Ecto neural progenitor cell (in vitro differentiated cells): ENCODE data around the gene NINJ1.
A peak's percentile ranks its signal among the peaks of the same experiment; 100 is the strongest.

Experiments used
- DNase-seq: peaks from one replicate; pipeline ENCODE4 v3.0.0-alpha.2; 2018; ENCODE audit warnings: low spot score

NINJ1 gene

DNA sequence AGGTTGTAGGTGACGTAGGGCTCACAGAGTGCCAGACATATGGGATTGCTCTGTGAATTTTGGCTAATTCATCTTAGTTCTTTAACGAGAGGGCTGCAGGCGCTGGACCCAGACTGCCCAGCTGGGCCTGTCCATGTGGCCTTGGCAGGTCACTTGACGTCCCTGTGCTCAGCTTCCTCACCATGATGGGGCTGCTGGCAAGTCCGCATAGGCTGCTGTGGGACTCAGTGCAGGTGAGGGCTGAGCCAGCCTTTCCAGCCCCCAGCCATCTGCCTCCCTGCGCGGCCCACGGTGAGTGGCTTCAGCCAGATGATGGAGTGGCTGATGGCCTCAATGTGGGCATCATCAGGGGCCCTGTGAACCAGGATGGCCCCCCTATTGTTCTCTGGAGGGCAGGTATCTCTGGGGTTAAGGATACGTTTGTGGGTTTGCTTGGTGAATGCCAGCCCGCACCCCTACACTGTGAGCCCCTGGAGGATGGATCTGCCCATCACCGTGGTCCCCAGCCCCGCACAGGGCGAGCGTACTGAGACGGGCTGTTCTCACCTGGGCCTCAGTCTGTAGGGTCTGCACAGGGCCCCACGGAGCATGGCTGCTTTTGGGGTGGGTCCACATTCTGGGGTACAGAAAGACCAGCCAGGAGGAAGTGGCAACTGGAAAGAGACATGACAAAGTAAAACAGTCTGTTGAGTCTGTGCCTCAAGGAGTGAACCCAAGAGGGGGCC lies 34.3 kb downstream of the NINJ1 start:
- DNase-seq: no peak

DNA sequence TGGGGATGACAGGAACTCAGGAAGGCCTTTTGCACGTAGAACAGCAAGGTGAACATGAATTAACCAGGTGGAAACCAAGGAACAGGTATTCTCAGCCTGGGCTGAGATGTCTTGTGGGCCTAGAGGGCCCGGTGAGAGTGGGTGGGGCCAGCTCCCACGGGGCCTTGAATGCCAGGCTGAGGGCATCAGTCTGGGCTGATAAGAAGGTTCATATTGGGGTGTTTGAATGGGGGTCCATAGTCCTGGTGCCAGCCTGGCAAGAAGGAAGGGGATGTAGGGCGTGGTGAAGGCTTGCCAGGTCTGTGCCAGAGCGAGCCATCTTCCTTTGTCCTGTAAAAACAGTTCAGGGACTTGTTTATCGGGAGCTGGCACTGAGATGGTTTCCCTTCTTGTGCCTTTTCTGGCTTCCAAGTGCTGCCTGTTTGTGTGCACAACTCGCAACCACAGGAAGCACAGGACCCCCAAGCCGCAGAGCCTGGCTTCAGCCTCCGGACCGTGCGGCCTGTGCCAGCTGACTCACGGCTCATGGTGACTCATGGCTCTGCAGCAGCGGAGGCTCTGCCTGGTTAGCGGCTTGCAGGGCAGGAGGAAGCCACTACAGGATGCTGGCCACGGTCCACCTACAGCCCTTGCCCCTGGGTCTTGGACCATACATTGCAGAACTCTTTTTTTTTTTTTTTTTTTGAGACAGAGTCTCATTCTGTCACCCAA lies 35.7 kb downstream of the NINJ1 start:
- no peak for DNase-seq

DNA sequence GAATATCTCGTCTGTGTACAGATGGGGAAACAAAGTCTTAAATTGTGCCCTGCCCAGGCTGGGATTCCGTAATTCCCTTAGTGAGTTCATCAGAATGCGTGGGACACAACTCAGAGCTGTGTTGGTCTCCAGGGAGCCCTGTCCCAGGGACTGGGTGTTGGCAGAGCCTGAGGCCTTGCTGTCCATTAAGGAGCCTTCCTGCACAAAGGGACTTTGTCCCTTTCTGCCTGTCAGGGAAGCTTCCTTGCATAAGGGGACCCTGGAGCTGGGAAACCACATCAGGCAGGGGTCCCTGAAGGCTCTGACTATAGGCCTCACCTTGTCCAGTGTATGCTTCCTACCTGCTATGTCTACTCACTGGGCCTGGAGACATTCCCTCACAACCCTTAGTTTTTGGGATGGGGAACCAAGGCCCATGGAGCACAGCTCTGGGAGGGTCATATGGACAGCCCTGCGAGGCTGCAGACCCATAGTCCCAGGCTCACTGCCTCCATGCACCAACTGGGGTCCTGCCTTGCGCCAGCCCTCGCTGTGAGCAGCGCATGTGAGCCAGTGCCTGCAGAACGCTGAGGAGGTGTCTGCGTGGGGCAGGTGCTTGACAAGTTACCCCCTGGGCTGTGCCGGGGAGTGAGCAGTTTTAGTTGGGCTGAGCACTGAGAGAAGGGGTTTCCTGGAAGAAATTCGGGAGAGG lies 36.4 kb downstream of the NINJ1 start:
- no peak for DNase-seq

DNA sequence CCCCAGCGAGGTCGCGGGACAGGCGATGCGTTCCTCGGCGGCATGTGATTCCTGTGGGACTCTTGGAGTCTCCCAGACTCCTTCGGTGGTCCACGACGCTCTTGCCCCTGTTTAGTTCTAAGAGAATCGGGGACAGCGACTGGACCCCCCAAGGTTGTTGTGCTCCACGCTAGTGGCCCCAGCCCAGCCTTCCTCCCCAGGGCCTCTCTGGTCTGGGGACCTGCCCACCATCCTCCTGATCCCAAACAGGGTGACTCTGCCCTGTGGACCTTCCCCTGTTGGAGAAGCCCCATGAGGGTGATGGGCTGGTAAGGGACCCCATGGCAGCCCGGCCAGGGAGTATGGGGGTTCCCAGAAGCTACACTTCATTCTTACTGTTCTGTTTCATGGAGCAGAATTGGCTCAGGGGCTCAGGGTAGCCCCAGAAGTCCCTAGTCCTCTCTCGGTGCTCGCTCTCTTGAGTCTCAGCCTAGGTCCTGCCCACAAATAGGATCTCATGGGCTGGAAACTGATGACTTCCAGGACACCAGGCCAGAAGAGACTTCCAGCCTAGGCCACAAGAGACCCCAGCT lies 37.2 kb downstream of the NINJ1 start:
- DNase-seq: no peak

DNA sequence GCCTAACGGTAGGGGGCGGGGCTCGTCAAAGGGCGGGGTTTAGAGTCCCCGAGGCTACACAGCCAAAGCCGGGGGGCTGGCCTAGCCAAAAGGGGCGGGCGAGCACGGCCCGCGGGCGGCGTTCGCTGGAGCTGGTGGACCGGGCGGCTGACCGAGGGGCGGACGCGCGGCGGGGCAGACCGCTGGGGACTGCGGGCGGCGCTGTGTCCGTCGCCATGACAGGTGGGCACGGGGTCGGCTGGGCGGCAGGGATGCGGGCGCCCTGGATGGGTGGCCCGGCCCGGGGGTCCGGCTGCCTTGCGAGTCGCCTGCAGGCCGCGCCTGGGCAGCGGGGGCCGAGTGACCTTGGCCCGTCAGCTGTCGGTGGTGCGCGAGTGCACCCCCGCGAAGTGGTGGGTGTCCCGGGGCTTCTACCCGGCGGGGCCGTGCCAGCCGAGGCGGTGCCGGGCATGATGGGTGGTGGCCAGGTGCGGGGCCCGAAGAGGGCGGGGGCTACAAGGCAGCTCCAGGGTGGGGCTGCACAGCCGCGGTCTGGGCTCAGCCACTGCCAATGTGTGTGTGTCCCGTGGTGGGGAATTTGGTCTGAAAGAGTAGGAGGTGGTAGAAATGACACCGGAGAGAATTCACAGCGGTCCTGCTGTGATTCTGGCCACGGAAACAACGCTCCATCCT lies 37.8 kb downstream of the NINJ1 start, which contains the start of gene CARD19:
CARD19 (plus strand) TSS at position 87 of the 672 bp plus-strand sequence; CDS start at position 216, 129 bp downstream.
- no peak for DNase-seq

DNA sequence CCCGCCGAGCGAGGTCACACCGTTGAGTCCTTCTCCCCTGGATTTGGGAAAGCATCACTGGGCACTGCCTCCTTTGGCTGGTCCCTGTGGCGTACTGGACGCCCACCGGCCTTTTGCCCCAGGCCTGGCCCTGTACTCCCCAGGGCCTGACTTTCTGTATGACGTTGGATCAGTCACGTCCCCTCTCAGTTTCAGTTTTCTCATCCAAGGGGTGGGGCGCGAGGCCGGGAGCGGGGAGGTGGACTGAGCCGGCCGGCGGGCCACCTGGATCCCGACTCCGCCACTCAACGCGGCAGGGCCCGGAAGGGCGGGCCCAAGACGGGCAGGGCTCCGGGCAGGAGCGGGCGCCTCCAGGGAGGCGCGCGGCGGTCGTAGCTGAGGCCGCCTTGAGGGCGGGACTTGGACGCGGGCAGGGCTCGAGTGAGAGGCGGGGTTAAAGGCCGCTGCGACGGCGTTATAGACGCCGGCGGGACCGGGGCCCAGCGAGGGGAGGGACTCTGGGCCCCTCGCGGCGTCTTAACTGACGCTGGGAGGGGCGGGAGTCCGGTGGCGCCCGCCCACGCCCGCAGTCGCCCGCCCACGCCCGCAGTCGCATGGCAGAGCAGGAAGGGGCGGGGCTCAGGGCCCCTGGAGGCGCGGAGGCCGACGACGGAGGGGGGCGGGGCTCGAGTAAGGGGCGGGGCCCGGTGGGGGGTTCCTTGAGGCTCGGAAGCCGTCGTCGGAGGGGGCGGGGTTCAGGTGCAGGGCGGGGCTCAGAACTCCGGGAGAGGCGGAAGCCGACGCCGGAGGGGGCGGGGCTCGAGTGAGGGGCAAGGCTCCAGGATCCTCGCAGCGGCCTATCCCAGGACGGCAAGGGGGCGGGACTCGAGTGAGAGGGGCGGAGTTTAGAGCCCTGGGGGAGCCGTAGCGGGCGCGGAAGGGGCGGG lies 38.6 kb downstream of the NINJ1 start:
- DNase-seq: peak; percentile 100

DNA sequence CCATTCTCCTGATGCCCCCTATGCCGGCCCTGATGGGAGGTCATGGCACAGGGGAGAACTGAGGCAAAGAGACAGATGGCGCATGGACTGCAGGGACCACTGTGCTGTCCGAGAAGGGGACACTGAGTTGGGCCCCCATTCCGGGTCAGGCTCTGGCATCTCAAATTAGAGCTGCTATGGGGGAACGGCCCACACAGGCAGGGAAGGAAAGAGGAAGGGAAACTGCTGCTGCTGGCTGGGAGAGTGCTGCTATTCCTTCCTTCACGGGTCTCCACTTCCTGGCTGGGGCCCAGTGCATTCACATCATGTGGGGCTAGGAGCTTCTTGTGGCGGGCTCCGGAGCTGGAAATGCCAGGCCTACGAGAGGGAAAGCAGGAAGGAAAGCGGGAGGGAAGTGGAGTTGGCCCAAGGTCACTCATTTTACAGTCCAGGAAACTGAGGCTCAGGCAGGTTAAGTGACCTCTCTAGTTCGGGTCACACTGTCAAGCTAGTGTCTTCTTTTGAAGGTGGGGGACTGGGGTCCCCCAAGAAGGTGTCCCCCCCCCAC lies 39.3 kb downstream of the NINJ1 start:
- DNase-seq: no peak

DNA sequence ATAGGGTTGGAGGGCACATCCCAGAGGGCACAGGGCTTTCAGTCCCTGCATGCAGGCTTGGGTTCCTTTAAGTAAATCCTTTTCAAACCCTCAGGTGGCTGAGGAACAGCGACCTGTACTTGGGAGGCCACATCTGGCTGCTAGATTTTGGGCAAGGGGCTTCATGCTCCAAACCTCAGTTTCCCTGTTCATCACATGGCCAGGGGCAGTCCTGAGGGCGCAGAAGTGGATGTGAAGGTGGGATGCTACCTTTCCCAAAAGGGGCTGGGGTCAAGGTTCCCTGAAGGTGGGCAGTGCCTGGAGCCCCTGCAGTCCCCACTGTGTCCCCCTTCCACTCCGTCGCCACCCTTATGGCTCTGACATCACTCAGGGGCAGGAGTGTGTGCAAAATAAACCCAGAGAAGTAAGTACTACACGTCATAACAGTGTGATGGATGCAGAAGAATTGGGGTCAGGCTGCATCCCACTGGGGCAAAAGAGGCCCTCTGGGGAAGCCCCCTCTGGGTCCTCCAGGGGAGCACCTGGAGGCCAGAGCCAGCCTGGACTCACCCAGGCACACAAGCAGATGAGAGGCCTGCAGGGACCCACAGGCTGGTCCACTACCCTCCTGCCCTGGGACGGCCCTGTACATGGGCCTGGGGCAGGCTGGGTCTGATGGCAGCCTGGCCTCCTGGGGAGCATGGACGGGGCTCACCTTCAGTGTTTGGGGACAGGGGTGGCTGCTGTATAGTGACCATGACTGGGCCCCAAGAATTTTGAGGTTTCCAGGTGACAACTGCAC lies 40.0 kb downstream of the NINJ1 start:
- DNase-seq: no peak

DNA sequence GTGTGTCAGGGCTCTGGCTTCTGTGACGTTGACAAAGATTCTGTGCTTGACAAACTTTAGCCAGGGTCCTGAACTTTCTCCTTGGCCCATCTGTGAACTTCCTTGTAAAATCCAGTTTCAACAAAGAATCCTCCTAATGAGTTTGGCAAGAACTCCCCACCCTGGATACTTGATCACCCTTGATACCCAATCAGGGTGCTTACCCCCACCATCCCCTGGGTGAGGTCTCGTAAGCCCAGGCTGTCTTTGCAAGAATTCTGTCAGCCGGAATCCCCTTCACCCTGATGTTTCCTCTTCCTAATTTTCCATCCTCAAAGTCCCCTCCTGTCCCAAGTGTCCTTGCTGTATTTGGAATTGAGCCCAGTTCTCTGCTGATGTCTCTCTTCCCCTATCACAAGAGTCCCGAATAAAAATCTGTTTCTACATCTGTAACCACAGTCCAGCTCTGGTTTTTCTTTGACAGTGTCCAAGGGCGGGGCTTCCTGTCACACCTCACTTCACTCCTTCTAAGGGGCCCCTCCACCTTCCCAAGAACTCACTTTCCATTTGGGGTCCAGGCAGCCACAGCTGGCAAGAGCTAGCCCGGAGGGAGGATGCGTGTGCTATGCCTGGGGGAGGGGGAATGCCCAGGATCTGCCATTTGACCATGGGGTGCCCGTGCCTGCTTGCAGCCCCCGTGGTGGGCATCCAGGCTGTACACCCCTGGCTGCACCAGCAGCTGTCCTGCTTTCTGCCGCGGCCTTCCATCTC lies 40.7 kb downstream of the NINJ1 start:
- no peak for DNase-seq

DNA sequence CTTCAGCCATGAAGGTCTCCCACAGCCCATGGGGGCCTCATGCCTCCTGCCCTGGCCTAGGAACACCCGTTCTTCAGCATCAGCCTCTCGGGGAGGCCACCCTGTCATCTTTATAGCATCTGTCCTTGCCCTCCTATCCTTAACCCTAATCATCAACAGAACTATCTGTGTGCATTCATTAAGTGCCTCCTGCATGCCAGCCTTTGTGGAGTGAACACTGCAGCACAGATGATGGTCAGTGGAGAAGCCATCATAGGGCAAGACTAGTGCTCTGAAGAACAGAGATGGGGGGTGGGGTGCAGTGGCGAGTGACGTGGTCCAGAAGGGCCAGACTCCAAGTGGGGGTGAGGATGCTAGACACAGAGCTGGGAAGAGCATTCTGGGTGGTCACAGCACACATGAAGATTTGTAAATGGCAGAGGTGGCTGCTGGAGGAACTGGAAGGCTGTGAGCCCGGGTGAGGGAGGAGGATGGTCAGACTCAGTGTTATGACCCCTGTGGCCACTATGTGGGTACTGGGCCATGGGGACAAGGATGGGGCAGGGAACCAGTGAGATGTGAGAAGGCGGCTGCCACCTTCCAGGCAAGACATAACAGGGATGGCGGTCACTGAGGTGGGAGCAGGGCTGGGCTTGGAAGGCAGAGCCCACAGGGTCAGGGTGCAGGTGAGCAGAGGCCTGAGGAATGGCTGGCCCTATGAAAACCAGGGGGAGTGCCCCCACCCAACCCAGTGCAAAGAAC lies 41.6 kb downstream of the NINJ1 start:
- DNase-seq: peak; percentile 37

DNA sequence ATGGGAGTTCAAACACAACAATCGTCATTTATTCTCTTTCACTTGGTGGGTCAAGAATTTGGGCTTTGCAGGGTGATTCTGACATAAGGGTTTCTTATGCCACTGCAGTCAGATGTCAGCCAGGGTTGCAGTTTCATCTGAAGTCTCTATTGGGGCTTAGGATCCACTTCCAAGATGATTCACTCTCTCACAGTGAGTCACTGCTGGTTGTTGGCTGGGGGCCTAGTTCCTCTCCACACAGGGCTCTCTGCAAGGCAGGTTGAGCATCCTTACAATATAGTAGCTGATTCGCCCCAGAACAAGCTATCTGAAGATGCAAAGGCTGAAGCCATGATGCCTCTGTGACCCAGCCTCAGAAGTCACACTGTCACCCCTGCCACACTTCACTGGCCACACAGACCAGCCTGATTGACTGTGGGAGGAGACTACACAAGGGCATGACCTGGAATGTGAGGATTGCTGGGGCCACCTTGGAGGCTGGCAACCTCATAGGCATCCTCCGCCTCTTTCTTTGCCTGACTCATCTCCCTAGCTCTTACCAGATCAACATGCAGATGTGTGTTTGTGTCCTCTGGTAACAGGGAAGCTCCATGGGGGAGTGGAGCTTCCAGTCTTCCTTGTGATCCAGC lies 42.5 kb downstream of the NINJ1 start:
- DNase-seq: peak; percentile 36

DNA sequence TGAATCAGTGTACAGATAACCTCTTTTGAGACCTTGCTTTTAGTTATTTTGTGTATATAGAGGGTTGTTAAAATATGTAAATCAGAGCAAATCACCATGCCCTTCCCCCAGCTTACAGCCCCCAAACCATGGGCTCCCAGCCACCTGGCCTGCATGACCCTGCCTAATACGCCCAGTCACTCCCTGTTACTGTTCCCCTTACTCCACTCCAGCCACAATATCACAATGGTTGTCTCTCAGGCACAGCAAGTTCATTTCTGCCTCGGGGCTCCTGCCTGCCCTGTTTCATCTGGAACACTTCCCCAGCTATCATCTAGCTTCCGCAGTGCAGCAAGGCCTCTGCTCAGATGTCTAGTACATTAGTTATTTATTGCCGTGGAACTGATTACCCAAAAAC lies 43.0 kb downstream of the NINJ1 start:
- peak; percentile 32 for DNase-seq

DNA sequence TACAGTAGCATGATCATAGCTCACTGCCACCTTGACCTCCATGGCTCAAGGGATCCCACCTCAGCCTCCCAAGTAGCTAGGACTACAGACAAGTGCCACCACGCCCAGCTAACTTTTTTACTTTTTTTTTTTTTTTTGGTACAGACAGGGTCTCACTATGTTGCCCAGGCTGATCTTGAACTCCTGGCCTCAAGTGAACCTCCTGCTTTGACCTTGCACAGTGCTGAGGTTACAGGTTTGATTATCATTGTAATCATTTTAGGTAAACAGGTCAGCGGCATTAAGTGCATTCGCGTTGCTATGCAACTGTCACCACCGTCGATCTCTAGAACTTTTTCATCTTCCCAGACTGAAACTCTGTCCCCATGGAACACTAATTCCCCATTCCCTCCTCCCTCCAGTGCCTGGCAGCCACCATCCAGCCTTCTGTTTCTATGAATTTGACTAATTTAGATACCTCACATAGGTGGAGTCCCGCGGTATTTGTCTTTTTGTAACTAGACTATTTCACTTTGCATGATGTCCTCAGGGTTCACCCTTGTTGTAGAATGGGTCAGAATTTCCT lies 43.9 kb downstream of the NINJ1 start:
- no peak for DNase-seq

DNA sequence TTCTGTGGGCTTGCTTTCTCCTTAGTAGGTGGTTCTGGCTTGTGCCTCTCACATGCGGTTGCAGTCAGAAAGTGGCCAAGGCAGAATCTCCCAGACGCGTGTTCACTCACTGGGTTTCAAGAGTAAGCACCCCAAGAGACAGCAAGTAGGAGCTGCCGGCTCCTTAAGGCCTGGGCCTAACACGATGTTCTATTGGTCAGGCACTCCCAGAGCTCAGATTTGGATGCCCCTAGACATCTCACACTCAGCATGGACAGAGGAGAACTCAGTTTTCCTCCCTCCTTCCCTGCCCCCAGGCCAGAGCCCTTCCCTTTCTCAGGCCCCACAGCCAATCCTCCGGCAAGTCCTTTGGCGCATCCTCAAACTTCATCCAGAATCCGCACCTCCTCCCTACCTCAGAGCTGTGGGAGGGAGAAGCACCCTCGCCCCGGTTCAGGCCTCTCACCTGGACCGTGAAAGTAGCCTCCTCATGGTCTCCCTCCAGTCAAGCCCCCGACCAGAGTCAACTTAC lies 44.5 kb downstream of the NINJ1 start:
- DNase-seq: no peak

DNA sequence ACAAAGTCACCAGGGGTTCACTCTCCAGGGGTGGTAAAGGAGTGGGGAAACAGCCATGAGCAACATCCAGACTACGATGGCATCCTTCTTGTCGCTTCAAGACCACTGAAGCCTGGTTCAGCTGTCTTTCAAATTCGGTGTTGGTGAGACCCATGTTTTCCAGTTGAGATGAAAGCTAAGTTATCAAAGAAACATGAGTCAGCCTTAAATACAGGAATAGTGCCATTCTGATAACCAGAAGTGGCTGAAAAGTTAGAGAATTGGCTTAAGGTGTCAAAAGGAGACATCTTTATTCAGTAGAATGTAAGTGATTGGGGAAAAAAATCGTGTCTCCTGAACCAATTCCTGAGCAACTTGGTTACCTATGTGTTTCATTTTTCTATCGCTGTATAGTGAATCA lies 45.0 kb downstream of the NINJ1 start:
- no peak for DNase-seq

DNA sequence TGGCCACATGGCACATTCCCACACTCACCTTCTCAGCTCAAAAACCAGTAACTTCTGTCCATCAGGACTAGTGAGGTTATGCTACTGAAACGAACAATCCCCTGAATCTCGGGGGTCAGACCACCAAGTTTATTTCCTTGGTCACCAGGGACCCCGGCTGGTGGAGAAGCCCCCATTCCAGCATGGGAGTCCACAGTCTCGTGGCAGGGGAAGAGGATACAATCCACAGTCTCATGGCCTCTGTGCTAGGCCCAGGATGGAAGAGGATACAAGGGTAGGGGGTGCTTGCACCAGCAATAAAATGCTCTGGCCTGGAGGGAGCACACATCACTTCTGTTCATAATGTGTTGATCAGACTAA lies 45.4 kb downstream of the NINJ1 start:
- DNase-seq: peak; percentile 16

DNA sequence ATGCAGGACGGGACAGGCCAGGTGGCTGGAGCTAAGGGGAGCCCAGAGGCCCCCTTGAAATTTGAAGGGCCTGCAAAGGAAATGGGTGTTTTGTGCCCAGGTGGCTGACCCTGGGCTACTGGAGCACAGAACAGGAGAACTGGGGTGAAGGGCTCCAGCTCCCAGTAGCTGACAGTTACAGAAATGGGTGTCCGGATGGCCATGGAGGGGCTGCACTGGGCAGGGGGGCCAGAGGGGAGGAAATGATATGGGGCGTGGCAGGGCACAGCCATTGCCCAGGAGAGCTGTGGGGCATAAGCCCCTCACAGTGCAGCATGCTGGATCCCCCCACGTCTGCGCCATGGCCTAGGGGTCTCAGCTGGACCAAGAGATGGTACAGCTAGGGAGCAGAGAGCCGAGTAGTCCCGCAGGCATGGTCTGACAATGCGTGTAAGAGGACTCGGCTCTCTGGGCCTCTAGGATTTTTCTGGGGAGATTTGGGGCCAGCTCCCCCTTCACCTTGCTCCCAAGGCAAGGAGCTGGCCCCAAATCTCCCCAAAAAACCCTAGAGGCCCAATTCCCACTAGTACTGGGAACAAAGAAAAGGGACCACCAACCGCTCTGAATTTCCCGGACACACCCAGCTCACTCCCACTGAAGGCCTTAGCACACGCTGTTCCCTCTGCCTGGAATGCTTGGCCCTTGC lies 45.9 kb downstream of the NINJ1 start:
- DNase-seq: peak; percentile 15
